B cell (primary cell): Measurements from ENCODE around the gene ZNRD2. TPM values are rescaled to one million over a fixed set of nuclear protein-coding genes. Genes with fewer than 3 reads are reported as not detected.

ENCODE experiments used
- ATAC-seq: fragments of 200-7000 bp; cut with Tn5 transposase; one replicate; pipeline ENCODE4 v1.10.0; 2021; ENCODE audit warnings: low read depth, mild to moderate bottlenecking, moderate number of reproducible peaks, moderate library complexity
- CTCF ChIA-PET: fragments of 350-600 bp; sonication (Branson Sonifier 250); formaldehyde crosslinking; loops from one replicate; lab custom pipeline; 2021; ENCODE audit warnings: antibody characterized with exemption, inconsistent platforms; lab: Charles Lee
- POLR2A ChIA-PET: fragments of 350-600 bp; sonication (Branson Sonifier 250); formaldehyde crosslinking; loops from one replicate; lab custom pipeline; 2021; ENCODE audit warnings: antibody characterized with exemption; lab: Charles Lee
- DNase-seq: peaks from one replicate; pipeline ENCODE4 v3.0.0; 2013
- H2AFZ ChIP-seq: 2 replicates; pipeline ENCODE4 v1.6.1; 2012; ENCODE audit warnings: mild to moderate bottlenecking, low read depth, low read length; ENCODE audit not compliant: insufficient read depth, poor library complexity, severe bottlenecking
- H3K27ac ChIP-seq, 2 donors: 1 replicate in 1 of 2; 2 replicates in 1 of 2; pipeline ENCODE4 v1.5.1; 2012 to 2013; ENCODE audit warnings: low read length in 2 of 2, mild to moderate bottlenecking in 2 of 2, moderate library complexity in 1 of 2
- H3K27me3 ChIP-seq, 4 experiments: fragments of 200-600 bp in 1 of 4; sonication (generic) in 1 of 4; replicated peaks in 1 of 4; 1 replicate in 2 of 4; 2 replicates in 2 of 4; pipeline versions ENCODE4 v1.6.1 to v1.7.0; 2013 to 2016; ENCODE audit warnings: low read length in 3 of 4, mild to moderate bottlenecking in 2 of 4, mixed read lengths in 1 of 4, moderate library complexity in 1 of 4; ENCODE audit not compliant: insufficient read depth in 4 of 4, control insufficient read depth in 3 of 4; ENCODE audit errors: control extremely low read depth in 1 of 4
- H3K36me3 ChIP-seq, 2 experiments: replicated peaks in 1 of 2; 1 replicate in 1 of 2; 2 replicates in 1 of 2; pipeline versions ENCODE4 v1.6.1 to v1.7.1; 2013; ENCODE audit warnings: low read length in 1 of 2; ENCODE audit not compliant: insufficient read depth in 2 of 2, control insufficient read depth in 1 of 2; ENCODE audit errors: control extremely low read depth in 1 of 2, extremely low read depth in 1 of 2
- H3K4me1 ChIP-seq, 2 donors: fragments of 200-600 bp in 1 of 2; sonication (generic) in 1 of 2; 1 replicate in 1 of 2; 2 replicates in 1 of 2; pipeline versions ENCODE4 v1.5.1 to v1.6.1; 2013 to 2017; ENCODE audit warnings: low read length in 2 of 2; ENCODE audit not compliant: control insufficient read depth in 2 of 2, insufficient read depth in 2 of 2
- H3K4me2 ChIP-seq: replicated peaks from 2 replicates; pipeline ENCODE3; 2012; ENCODE audit warnings: mild to moderate bottlenecking, low read depth, low read length; ENCODE audit not compliant: poor library complexity, severe bottlenecking
- H3K4me3 ChIP-seq, 5 experiments: fragments of 200-600 bp in 1 of 5; sonication (generic) in 1 of 5; 1 replicate in 3 of 5; 2 replicates in 2 of 5; pipeline versions ENCODE4 v1.5.1 to v1.7.0; 2011 to 2016; ENCODE audit warnings: low read length in 4 of 5, mild to moderate bottlenecking in 4 of 5, low read depth in 2 of 5, control low read depth in 1 of 5, moderate library complexity in 1 of 5; ENCODE audit not compliant: insufficient read depth in 1 of 5; ENCODE audit errors: control extremely low read depth in 1 of 5, extremely low read depth in 1 of 5
- H3K79me2 ChIP-seq: fragments of 200-600 bp; sonication (generic); one replicate; pipeline ENCODE4 v1.6.0; 2016; ENCODE audit warnings: low read length; ENCODE audit not compliant: control insufficient read depth, insufficient read depth
- H3K9ac ChIP-seq: fragments of 200-600 bp; sonication (generic); 2 replicates; pipeline ENCODE4 v1.6.1; 2017; ENCODE audit warnings: mild to moderate bottlenecking, low read length, moderate library complexity
- H3K9me3 ChIP-seq, 3 donors: one replicate each; pipeline versions ENCODE4 v1.6.1 to v1.7.1; 2013; ENCODE audit warnings: low read length in 2 of 3; ENCODE audit not compliant: control insufficient read depth in 2 of 3, insufficient read depth in 1 of 3; ENCODE audit errors: control extremely low read depth in 1 of 3
- H4K20me1 ChIP-seq: 2 replicates; pipeline ENCODE4 v1.6.0; 2012; ENCODE audit warnings: mild to moderate bottlenecking, low read length; ENCODE audit not compliant: insufficient read depth, control insufficient read depth, poor library complexity, severe bottlenecking
- H3K27ac Mint-ChIP-seq: one replicate; pipeline ENCODE4 v1.8.0; 2021; ENCODE audit warnings: mixed read lengths
- H3K27me3 Mint-ChIP-seq: one replicate; pipeline ENCODE4 v1.8.0; 2021; ENCODE audit warnings: mixed read lengths
- H3K4me1 Mint-ChIP-seq: one replicate; pipeline ENCODE4 v1.8.0; 2021; ENCODE audit warnings: mixed read lengths
- H3K4me3 Mint-ChIP-seq: one replicate; pipeline ENCODE4 v1.8.0; 2021; ENCODE audit warnings: mixed read lengths
- H3K9me3 Mint-ChIP-seq: one replicate; pipeline ENCODE4 v1.8.0; 2022; ENCODE audit warnings: mixed read lengths; ENCODE audit not compliant: insufficient read depth
- CTCF ChIP-seq: fragments of 200-600 bp; IDR thresholded peaks from one replicate; pipeline ENCODE4 v1.8.0; 2022; ENCODE audit warnings: antibody characterized with exemption, mild to moderate bottlenecking
- EZH2 ChIP-seq: IDR thresholded peaks from 2 replicates; pipeline ENCODE4 v1.6.1; 2012; ENCODE audit warnings: borderline replicate concordance, low read depth, mild to moderate bottlenecking, moderate library complexity, low read length; ENCODE audit not compliant: insufficient read depth, poor library complexity, severe bottlenecking
- WGBS: methylation state at CpG from one replicate; pipeline ENCODE4 v1.1.5; 2013; ENCODE audit warnings: missing lambda C conversion rate; ENCODE audit not compliant: insufficient coverage; 5-methylcytosine and 5-hydroxymethylcytosine counted together
- intact Hi-C: fragments of 100-400 bp; cut with micrococcal nuclease; formaldehyde crosslinking; loops from one replicate; pipeline ENCODE4 v1.10.0; 2022
- polyA plus RNA-seq: library from polyadenylated mRNA; depleted of rRNA; stranded (reverse); fragments of >200 nt; gene quantifications from 2 replicates; pipeline ENCODE4 v1.2.3, GENCODE V29; 2012
- total RNA-seq, 2 donors: library from RNA; stranded (reverse); fragments of 120-200 nt in 1 of 2; gene quantifications; 1 replicate in 1 of 2; 2 replicates in 1 of 2; pipeline versions ENCODE4 v1.2.3 to v1.2.4, GENCODE V29; 2013 to 2022

Gene ZNRD2
- total and polyA plus RNA-seq, 2 donors (not counting 1 experiment from before 2014, with no cell fraction given): 22.1 to 112 TPM

- H2AFZ ChIP-seq: no peak overlapping the region
- Mint-ChIP-seq H3K27ac (no peak overlapping the region), H3K27me3 (no peaks in the 10 kb centered on the region), H3K4me3 (no peak overlapping the region), H3K9me3 (no peaks in the 10 kb centered on the region), H3K4me1 (peaks cover 24% of the 10 kb centered on the region)
- H3K4me2 ChIP-seq: no peak overlapping the region
- peaks cover 0 to 9% (median 0%) of the 10 kb centered on the region in 3 donors for H3K9me3 ChIP-seq
- peaks cover 1 to 40% of the 10 kb centered on the region in 2 experiments for H3K36me3 ChIP-seq
- H3K27me3 ChIP-seq: no peaks in the 10 kb centered on the region
- H3K79me2 ChIP-seq: peaks cover 10% of the 10 kb centered on the region
- intact Hi-C loops: no loop called here
- no peak overlapping the region for H3K9ac ChIP-seq
- TF ChIP-seq CTCF (no peak), EZH2 (no peak)
- peaks cover 8% of the 10 kb centered on the region for H4K20me1 ChIP-seq
- DNase-seq (no peak), ATAC-seq (no peak)
- peaks cover 14 to 22% of the 10 kb centered on the region in 2 donors for H3K4me1 ChIP-seq
- no peak overlapping the region for H3K4me3 ChIP-seq
- 98% methylated on average over 5 of the region's 6 CpGs for WGBS
- no peak overlapping the region for H3K27ac ChIP-seq
- POLR2A ChIA-PET: no interaction called here
- CTCF ChIA-PET: interaction anchor here (1.2 kb wide), 1 partner anchor 26 kb away, joined by 5 read pairs; no protein-coding TSS in a partner anchor
Measured at GRCh38 chr11:65599955-65600246, 29.6 kb downstream of the ZNRD2 start.

DNA sequence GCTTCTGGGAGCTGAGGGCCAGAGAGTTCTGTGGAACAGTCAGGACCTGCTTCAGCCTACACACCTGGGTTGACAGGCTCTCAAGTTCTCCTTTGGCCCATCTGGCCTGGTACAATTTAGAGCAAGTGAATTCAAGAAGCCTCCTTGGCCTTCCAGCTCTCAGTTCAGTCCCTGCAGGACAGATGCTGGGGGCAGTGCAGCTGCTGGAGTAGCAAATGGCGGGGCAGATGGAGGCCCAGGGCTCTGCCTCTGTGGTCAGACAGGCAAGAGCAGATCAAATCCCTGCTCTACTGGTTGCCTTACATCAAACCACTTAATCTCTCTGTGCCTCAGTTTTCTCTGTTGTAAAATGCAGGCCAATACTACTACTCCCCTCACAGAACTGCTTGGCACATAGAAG is 34.0 kb downstream of the ZNRD2 start:
- ATAC-seq (no peak), DNase-seq (no peak)
- Mint-ChIP-seq H3K9me3 (no peaks in the 10 kb centered on the region), H3K27me3 (no peaks in the 10 kb centered on the region), H3K4me1 (peaks cover 21% of the 10 kb centered on the region), H3K27ac (no peak overlapping the region), H3K4me3 (no peak overlapping the region)
- Histone ChIP-seq H3K4me2 (no peak overlapping the region), H3K9ac (no peak overlapping the region), H3K36me3 (peaks cover 1 to 57% of the 10 kb centered on the region in 2 experiments), H3K4me1 (peaks cover 11% of the 10 kb centered on the region in 2 donors), H3K27me3 (no peaks in the 10 kb centered on the region), H3K27ac (no peak overlapping the region), H3K9me3 (peaks cover 0 to 14% (median 0%) of the 10 kb centered on the region in 3 donors), H4K20me1 (peaks cover 12% of the 10 kb centered on the region), H2AFZ (no peak overlapping the region), H3K79me2 (no peaks in the 10 kb centered on the region), H3K4me3 (no peak overlapping the region)
- intact Hi-C loops: no loop called here
- ChIA-PET CTCF (interaction anchor here (1.3 to 1.9 kb wide), 3 partner anchors 10 to 14 kb away, joined by 4 to 13 read pairs (median 5); partner anchors contain the start of gene MAP3K11), POLR2A (interaction anchor here (0.6 to 1.5 kb wide), 3 partner anchors 27 to 68 kb away, joined by 3 to 8 read pairs (median 6); partner anchors contain the start of gene FAM89B)
- 100% methylated on average over 1 of the region's 1 CpG for WGBS
- no peak for TF ChIP-seq EZH2
- TF ChIP-seq CTCF: no peak
